BJ (cell line): Measurements from ENCODE around the gene DGUOK. TPM values are rescaled to one million over a fixed set of nuclear protein-coding genes. Genes with fewer than 3 reads are reported as not detected.

Experiments
- CTCF ChIA-PET: fragments of 350-600 bp; formaldehyde crosslinking; extraction: SDS; loops from one replicate; lab custom pipeline; 2021; ENCODE audit warnings: antibody characterized with exemption, inconsistent platforms; lab: Yijun Ruan, JAX
- POLR2A ChIA-PET: fragments of 300-600 bp; sonication (Branson Sonifier 250); formaldehyde crosslinking; extraction: SDS; loops from one replicate; lab custom pipeline; 2021; ENCODE audit warnings: antibody characterized with exemption; lab: Charles Lee
- DNase-seq: peaks from one replicate; pipeline ENCODE4 v3.0.0-alpha.2; 2011; ENCODE audit warnings: low read depth
- H3K27me3 ChIP-seq: 2 replicates; pipeline ENCODE4 v1.6.0; 2011; ENCODE audit warnings: low read length; ENCODE audit not compliant: control insufficient read depth, insufficient read depth
- H3K36me3 ChIP-seq: 2 replicates; pipeline ENCODE4 v1.5.1; 2011; ENCODE audit warnings: low read length; ENCODE audit not compliant: control insufficient read depth, insufficient read depth
- H3K4me3 ChIP-seq: 2 replicates; pipeline ENCODE4 v1.5.1; 2011; ENCODE audit warnings: low read depth, mild to moderate bottlenecking, control low read depth, low read length
- polyA plus RNA-seq: library from polyadenylated mRNA; depleted of rRNA; stranded (reverse); fragments of >200 nt; gene quantifications from 2 replicates; pipeline ENCODE4 v1.2.3, GENCODE V29; 2011
- TF ChIP-seq, protein P1 (sequence below): IDR thresholded peaks from 2 replicates; pipeline ENCODE4 v1.5.1; 2011; ENCODE audit warnings: low read depth, mild to moderate bottlenecking, control low read depth, inconsistent platforms, low read length, moderate library complexity; ENCODE audit not compliant: insufficient read depth

The DGUOK gene
- polyA plus RNA-seq, 1 experiment: 79.8 TPM

- TF ChIP-seq, protein P1, sequence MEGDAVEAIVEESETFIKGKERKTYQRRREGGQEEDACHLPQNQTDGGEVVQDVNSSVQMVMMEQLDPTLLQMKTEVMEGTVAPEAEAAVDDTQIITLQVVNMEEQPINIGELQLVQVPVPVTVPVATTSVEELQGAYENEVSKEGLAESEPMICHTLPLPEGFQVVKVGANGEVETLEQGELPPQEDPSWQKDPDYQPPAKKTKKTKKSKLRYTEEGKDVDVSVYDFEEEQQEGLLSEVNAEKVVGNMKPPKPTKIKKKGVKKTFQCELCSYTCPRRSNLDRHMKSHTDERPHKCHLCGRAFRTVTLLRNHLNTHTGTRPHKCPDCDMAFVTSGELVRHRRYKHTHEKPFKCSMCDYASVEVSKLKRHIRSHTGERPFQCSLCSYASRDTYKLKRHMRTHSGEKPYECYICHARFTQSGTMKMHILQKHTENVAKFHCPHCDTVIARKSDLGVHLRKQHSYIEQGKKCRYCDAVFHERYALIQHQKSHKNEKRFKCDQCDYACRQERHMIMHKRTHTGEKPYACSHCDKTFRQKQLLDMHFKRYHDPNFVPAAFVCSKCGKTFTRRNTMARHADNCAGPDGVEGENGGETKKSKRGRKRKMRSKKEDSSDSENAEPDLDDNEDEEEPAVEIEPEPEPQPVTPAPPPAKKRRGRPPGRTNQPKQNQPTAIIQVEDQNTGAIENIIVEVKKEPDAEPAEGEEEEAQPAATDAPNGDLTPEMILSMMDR: no peak
- H3K4me3 ChIP-seq: no peak overlapping the region
- POLR2A ChIA-PET: no interaction called here
- DNase-seq: no peak
- CTCF ChIA-PET: no interaction called here
- H3K27me3 ChIP-seq: no peaks in the 10 kb centered on the region
- peaks cover 30% of the 10 kb centered on the region for H3K36me3 ChIP-seq
Measured at GRCh38 chr2:73952499-73953446, 26.1 kb downstream of the DGUOK start.

DNA sequence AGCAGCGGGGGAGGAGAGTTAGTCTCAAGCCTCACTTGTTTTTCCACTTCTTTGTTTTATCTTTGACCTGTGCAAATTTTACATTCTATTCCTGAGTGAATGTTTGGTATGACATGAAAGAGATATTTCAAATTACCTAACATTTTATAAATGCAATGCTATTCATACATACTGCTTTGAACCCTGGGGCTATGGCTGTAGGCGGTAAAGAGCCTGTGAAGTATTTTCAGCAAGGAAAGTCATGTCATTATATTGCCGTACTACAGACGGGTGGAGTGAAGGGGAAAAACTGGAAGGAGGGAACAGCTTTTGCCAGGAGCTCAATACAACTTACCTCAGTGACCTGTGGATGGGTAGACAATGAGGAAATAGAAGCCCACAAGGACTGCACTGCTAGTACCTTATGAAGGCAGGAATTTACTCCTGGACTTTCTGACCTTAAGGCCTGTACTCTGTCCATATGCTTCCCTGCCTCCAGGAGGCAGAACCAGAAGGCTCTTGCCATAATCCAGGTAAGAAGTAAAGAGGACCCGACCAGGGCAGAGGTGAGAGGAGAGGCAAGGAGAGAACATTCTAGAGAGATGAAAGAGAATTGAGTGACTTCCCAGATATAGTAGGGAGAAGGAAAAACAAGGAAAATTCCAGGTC, 29.7 kb downstream of the DGUOK start:
- CTCF ChIA-PET: no interaction called here
- TF ChIP-seq, protein P1: no peak
- POLR2A ChIA-PET: no interaction called here
- Histone ChIP-seq H3K36me3 (peaks cover 18% of the 10 kb centered on the region), H3K27me3 (no peaks in the 10 kb centered on the region), H3K4me3 (no peak overlapping the region)
- no peak for DNase-seq

DNA sequence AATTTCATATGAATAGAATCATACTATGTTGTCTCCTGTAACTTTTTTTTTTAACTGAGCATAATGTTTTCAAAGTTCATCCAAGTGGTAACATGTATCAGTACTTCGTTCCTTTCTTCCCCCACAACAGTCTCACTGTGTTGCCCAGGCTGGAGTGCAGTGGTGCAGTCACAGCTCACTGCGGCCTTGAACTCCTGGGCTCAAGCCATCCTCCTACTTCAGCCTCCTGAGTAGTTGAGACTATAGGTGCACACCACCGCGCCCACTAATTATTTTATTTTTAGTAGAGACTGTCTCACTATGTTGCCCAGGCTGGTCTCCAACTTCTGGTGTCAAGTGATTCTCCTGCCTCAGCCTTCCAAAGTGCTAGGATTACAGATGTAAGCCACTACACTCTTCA, 34.6 kb downstream of the DGUOK start:
- Histone ChIP-seq H3K36me3 (peaks cover 5% of the 10 kb centered on the region), H3K4me3 (no peak overlapping the region), H3K27me3 (no peaks in the 10 kb centered on the region)
- ChIA-PET POLR2A (no interaction called here), CTCF (no interaction called here)
- no peak for DNase-seq
- TF ChIP-seq, protein P1: no peak

DNA sequence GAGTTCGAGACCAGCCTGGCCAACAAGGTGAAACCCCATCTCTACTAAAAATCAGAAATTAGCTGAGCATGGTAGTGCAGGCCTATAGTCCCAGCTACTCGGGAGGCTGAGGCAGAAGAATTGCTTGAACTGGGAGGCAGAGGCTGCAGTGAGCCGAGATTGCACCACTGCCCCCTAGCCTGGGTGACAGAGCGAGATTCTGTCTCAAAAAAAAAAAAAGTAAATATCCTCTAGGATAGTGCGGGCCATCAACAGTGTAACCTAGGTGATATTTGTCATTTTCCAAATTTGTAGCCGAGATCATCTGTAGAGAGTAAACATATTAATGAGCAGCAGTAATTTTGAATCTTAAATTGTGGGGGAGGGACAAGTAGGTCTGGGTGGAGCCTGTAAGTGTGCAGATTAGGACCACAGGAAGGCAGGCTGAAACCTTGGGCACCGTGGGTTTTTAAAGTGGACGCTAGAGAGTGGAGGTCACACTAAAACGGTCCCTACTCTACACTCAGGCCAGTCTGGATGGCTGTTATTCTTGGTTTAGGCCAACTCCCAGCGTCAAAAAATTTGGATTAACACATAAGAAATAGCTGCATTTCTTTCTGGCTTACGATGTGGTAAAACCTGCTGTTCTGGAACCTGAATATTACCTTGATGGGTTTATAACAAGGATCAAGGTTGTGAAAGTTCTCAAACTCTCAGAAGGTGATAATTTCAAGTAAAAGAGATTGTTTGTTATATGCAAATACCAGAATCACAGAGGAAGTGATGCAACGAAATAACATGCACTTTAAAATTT, 35.3 kb downstream of the DGUOK start:
- POLR2A ChIA-PET: no interaction called here
- no peak overlapping the region for H3K4me3 ChIP-seq
- DNase-seq: no peak
- peaks cover 3% of the 10 kb centered on the region for H3K36me3 ChIP-seq
- CTCF ChIA-PET: no interaction called here
- TF ChIP-seq, protein P1: no peak
- H3K27me3 ChIP-seq: no peaks in the 10 kb centered on the region

DNA sequence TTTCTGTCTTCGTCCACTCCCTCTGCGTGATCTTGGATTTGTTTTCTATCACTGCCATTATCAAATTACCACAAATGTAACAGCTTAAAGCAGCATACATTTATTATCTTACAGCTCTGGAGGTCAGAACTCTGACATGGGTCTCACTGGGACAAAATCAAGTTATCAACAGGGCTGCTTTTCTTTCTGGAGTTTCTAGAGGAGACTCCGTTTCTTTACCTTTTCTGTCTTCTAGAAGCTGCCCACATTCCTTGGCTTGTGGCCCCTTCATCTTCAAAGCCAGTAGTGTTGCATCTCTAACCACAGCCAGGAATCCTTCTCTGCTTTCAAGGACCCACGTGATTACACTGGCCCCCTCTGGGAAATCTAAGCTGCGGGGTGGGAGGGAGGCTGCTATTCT, 36.1 kb downstream of the DGUOK start:
- no peak for DNase-seq
- ChIA-PET CTCF (no interaction called here), POLR2A (no interaction called here)
- Histone ChIP-seq H3K36me3 (peaks cover 2% of the 10 kb centered on the region), H3K27me3 (no peaks in the 10 kb centered on the region), H3K4me3 (no peak overlapping the region)
- TF ChIP-seq, protein P1: no peak
